ENCODE results near the gene MAN2B2. TPM values are rescaled to one million over a fixed set of nuclear protein-coding genes. Genes with fewer than 3 reads are reported as not detected.
"Not testable (repeated sequence)": the region's sequence is repeated elsewhere in the genome, so short reads cannot be mapped to it uniquely, and the experiment has no call there.

MAN2B2 gene
- polyA plus RNA-seq, 5 donors: 12.3 to 18.1 (median 15.9) TPM

DNA sequence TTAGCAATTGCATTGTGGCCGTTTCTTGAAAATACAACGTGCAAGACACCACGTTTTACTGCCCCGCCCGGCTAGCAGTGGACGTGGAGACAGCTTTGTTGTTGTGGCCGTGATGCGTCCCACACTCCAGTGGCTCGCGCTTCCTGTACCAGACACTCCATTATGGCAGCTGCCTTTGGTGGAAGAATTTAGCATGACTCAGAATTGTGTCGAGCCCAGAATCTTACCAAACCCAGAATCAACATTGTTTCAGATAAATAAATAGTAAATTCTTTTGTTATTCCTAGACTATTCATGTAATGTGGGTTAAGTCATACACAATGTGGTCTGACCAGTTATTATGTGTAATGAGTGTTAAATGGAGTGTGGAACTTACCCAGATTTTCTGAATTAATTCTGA is 93.4 kb downstream of the MAN2B2 start:
- no peak for DNase-seq

DNA sequence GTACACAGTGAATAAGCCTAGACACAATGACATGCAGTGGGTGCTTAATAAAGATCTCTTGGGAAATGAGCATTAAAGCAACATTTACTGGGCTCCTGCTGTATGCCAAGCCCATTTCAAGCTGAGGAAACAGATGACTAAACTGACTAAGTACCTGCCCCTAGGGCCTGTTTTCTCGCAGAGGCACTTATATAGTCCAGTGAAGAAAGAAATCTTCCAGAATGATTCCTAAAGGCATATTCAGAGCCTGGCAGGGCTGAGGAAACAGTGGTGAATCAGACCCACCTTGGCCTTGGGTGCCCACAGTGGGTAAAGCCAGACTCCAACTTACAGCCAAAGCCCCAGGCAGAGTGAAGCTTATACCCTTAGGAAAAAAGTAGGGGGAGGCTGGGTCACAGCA is 96.7 kb downstream of the MAN2B2 start:
- no peak for DNase-seq

DNA sequence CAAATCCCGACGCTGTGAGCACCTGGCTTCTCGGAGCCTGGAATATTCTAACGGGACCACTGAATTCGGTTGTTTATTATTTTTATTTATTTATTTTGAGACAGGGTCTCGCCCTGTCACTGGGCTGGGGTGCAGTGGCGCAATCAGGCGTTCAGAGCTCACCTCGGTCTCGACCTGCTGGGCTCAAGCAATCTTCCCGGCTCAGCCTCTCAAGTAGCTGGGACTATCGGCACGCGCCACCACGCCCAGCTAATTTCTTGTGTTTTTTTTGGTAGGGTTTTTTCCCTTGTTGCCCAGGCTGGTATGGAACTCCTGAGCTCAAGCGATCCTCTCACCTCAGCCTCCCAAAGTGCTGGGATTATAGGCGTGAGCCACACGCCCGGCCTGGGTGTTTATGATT is 97.1 kb downstream of the MAN2B2 start:
- DNase-seq: no peak

DNA sequence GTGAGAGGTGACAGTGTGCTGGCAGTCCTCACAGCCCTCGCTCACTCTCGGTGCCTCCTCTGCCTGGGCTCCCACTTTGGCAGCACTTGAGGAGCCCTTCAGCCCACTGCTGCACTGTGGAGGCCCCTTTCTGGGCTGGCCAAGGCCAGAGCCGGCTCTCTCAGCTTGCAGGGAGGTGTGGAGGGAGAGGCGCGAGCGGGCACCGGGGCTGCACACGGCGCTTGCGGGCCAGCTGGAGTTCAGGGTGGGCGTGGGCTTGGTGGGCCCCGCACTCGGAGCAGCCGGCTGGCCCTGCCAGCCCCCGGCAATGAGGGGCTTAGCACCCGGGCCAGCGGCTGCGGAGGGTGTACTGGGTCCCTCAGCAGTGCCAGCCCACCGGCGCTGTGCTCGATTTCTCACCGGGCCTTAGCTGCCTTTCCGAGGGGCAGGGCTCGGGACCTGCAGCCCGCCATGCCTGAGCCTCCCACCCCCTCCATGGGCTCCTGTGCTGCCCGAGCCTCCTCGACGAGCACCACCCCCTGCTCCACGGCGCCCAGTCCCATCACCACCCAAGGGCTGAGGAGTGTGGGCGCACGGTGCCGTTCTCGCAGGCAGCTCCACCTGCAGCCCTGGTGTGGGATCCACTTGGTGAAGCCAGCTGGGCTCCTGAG is 97.7 kb downstream of the MAN2B2 start:
- DNase-seq: not testable (repeated sequence)

Other genes with a start within 250 kb of the MAN2B2 start
- gene PPP2R2C, start 102.6 kb upstream of the MAN2B2 start, polyA plus RNA-seq (ENCODE audit: insufficient read depth in 1 of 5, insufficient read length in 5 of 5, low replicate concordance in 1 of 5): under 1 TPM; 0.22 to 0.53 (median 0.28) TPM
- gene MRFAP1, start 65.5 kb downstream of the MAN2B2 start, polyA plus RNA-seq (ENCODE audit: insufficient read depth in 1 of 5, insufficient read length in 5 of 5, low replicate concordance in 1 of 5): 100 to 1,000 TPM; 356 to 393 (median 381) TPM
- 1 to 10 TPM; 2.4 to 5.3 (median 3.7) TPM for gene S100P, start 118.7 kb downstream of the MAN2B2 start, polyA plus RNA-seq (ENCODE audit: insufficient read depth in 1 of 5, insufficient read length in 5 of 5, low replicate concordance in 1 of 5)
- gene MRFAP1L1, start 134.7 kb downstream of the MAN2B2 start, polyA plus RNA-seq (ENCODE audit: insufficient read depth in 1 of 5, insufficient read length in 5 of 5, low replicate concordance in 1 of 5): 100 to 1,000 TPM; 109 to 142 (median 117) TPM
- gene BLOC1S4, start 141.0 kb downstream of the MAN2B2 start, polyA plus RNA-seq (ENCODE audit: insufficient read depth in 1 of 5, insufficient read length in 5 of 5, low replicate concordance in 1 of 5): 10 to 100 TPM in 3 of 5 donors, 1 to 10 TPM in 2; 8.0 to 13.3 (median 10.8) TPM
- 10 to 100 TPM; 21.5 to 36.4 (median 27.8) TPM for gene KIAA0232, start 207.5 kb downstream of the MAN2B2 start, polyA plus RNA-seq (ENCODE audit: insufficient read depth in 1 of 5, insufficient read length in 5 of 5, low replicate concordance in 1 of 5)